ENCODE results near the gene THSD4. TPM values are rescaled to one million over a fixed set of nuclear protein-coding genes. Genes with fewer than 3 reads are reported as not detected.
A peak's percentile ranks its signal among the peaks of the same experiment; 100 is the strongest.
"Not testable (repeated sequence)": the region's sequence is repeated elsewhere in the genome, so short reads cannot be mapped to it uniquely, and the experiment has no call there.

The THSD4 gene
- total RNA-seq, 4 donors from 2014 or later: 23.0 to 68.5 (median 48.6) TPM

DNA sequence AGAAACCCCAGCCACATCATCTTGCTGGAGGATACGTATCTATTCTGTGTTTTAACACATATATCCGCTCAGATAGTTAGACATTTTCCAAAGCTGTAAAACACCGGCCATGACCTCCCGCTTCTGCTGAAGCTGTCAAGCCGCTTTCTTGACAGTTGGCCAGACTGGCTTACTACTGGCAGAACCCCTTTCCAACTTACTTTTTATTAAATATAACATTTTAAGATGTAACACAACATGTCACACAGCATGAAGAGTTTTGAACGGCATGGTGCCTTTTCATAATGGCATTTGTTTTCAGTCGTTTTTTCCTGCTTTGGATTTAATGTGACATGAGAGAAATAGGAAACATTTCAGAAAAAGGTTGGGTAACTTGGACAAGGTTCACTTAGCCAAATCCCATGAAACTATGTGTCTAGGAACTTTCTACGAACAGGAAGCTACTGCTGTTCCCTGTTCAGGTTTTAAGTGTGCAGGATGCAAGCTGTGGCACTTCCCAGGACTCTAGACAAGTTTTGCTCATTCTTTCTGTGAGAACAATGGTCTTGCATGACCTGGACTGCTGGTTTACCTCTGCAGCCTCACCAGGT, 281.4 kb downstream of the THSD4 start:
- 80 to 87% methylated on average over 8 of the region's 8 CpGs for WGBS, 2 donors
- Histone ChIP-seq H3K9me3 (no peaks in the 10 kb centered on the region), H3K4me1 (no peaks in the 10 kb centered on the region), H3K27me3 (no peaks in the 10 kb centered on the region), H3K4me3 (replicated peaks in 1 of 3) (no peak overlapping the region), H3K36me3 (no peaks in the 10 kb centered on the region), H3K27ac (no peak overlapping the region)
- no peak for TF ChIP-seq POLR2A (IDR thresholded peaks at IDR 0.05)
- TF ChIP-seq, protein P1, sequence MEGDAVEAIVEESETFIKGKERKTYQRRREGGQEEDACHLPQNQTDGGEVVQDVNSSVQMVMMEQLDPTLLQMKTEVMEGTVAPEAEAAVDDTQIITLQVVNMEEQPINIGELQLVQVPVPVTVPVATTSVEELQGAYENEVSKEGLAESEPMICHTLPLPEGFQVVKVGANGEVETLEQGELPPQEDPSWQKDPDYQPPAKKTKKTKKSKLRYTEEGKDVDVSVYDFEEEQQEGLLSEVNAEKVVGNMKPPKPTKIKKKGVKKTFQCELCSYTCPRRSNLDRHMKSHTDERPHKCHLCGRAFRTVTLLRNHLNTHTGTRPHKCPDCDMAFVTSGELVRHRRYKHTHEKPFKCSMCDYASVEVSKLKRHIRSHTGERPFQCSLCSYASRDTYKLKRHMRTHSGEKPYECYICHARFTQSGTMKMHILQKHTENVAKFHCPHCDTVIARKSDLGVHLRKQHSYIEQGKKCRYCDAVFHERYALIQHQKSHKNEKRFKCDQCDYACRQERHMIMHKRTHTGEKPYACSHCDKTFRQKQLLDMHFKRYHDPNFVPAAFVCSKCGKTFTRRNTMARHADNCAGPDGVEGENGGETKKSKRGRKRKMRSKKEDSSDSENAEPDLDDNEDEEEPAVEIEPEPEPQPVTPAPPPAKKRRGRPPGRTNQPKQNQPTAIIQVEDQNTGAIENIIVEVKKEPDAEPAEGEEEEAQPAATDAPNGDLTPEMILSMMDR (IDR thresholded peaks at IDR 0.05): no peak
- DNase-seq: no peak
- intact Hi-C loops (cut with DNase I): no loop called here

DNA sequence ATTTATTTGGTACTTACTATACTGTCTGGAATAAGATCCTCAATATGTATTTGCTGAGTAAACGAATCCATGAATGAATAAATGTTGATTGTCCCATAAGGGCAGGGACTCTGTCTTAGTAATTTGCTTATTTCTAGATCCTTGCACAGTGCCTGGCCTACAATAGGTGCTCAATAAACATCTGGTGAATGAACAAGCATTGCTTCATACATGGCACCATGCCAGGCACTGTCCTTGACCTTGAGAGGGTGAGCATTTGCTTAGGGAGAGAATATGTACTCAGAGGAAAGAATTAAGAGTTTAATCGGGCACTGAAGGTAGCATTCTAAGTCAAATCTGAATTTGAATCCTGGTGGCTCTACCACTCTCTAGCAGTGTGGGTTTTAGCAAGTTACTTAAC, 282.1 kb downstream of the THSD4 start:
- Histone ChIP-seq H3K9me3 (no peaks in the 10 kb centered on the region), H3K36me3 (no peaks in the 10 kb centered on the region), H3K27ac (no peak overlapping the region), H3K4me3 (replicated peaks in 1 of 3) (no peak overlapping the region), H3K27me3 (no peaks in the 10 kb centered on the region), H3K4me1 (no peaks in the 10 kb centered on the region)
- WGBS, 2 donors: 63 to 71% methylated on average over 2 of the region's 2 CpGs
- peak; percentile 40 to 58 for DNase-seq
- TF ChIP-seq, protein P1 (IDR thresholded peaks at IDR 0.05): no peak
- no peak for TF ChIP-seq POLR2A (IDR thresholded peaks at IDR 0.05)
- intact Hi-C loops (cut with DNase I): no loop called here

- Histone ChIP-seq H3K36me3 (no peaks in the 10 kb centered on the region), H3K4me3 (replicated peaks in 1 of 3) (no peak overlapping the region), H3K4me1 (no peaks in the 10 kb centered on the region), H3K9me3 (no peaks in the 10 kb centered on the region), H3K27me3 (no peaks in the 10 kb centered on the region), H3K27ac (no peak overlapping the region)
- TF ChIP-seq, protein P1 (IDR thresholded peaks at IDR 0.05): no peak
- TF ChIP-seq POLR2A (IDR thresholded peaks at IDR 0.05): no peak
- intact Hi-C loops (cut with DNase I): no loop called here
- no peak for DNase-seq
- WGBS, 2 donors: 78 to 85% methylated on average over 3 of the region's 3 CpGs
Observed at GRCh38 chr15:71400294-71400693, 285.0 kb downstream of the THSD4 start.

DNA sequence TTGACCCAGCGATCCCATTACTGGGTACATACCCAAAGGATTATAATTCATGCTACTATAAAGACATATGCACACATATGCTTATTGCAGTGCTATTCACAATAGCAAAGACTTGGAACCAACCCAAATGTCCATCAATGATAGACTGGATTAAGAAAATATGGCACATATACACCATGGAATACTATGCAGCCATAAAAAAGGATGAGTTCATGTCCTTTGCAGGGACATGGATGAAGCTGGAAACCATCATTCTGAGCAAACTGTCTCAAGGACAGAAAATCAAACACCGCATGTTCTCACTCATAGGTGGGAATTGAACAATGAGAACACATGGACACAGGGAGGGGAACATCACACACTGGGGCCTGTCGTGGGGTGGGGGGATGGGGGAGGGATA, 286.5 kb downstream of the THSD4 start:
- H3K36me3 ChIP-seq; H3K9me3 ChIP-seq; intact Hi-C loops (cut with DNase I); H3K27me3 ChIP-seq; DNase-seq; H3K4me3 ChIP-seq (replicated peaks in 1 of 3); H3K4me1 ChIP-seq; H3K27ac ChIP-seq: not testable (repeated sequence)
- 97 to 98% methylated on average over 3 of the region's 3 CpGs for WGBS, 2 donors

GRCh38 chr15:71409541-71409940, 294.3 kb downstream of the THSD4 start:
- Histone ChIP-seq H3K4me1 (peaks cover 20% of the 10 kb centered on the region in 2 donors), H3K36me3 (no peaks in the 10 kb centered on the region), H3K4me3 (replicated peaks in 1 of 3) (no peak overlapping the region), H3K27ac (no peak overlapping the region), H3K9me3 (no peaks in the 10 kb centered on the region), H3K27me3 (no peaks in the 10 kb centered on the region)
- TF ChIP-seq POLR2A (IDR thresholded peaks at IDR 0.05): no peak
- no peak for DNase-seq
- 28 to 34% methylated on average over 1 of the region's 1 CpG for WGBS, 2 donors
- intact Hi-C loops (cut with DNase I): no loop called here

DNA sequence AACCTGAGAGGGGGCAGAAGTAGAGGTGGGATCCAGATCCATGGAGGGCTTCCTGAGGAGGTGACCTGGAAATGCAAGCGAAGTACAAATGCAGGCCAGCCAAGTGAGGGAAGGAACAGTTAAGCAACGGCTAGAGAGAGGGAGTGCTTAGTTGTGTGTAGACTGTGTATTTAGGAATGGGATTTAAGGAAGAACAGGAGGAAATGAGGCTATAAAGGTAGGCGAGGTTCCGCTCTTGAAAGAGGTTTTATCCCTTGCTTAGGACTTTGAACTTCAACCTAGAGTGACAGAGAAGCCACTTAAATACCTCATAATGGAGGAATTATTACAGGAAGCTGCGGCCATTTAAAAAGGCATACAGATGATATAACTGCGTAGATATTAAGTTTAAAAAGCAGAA, 295.1 kb downstream of the THSD4 start:
- no peak for DNase-seq
- no peaks in the 10 kb centered on the region for H3K9me3 ChIP-seq
- 90 to 95% methylated on average over 6 of the region's 6 CpGs for WGBS, 2 donors
- intact Hi-C loops (cut with DNase I): no loop called here
- H3K4me3 ChIP-seq (replicated peaks in 1 of 3): no peak overlapping the region
- no peaks in the 10 kb centered on the region for H3K36me3 ChIP-seq
- H3K4me1 ChIP-seq: peaks cover 26 to 27% of the 10 kb centered on the region in 2 donors
- TF ChIP-seq POLR2A (IDR thresholded peaks at IDR 0.05): no peak
- TF ChIP-seq, protein P1 (IDR thresholded peaks at IDR 0.05): no peak
- H3K27me3 ChIP-seq: no peaks in the 10 kb centered on the region
- no peak overlapping the region for H3K27ac ChIP-seq

Data from thyroid gland (tissue), 4 donors.